IMR-90 (cell line): ENCODE data around the gene SPESP1. TPM values are rescaled to one million over a fixed set of nuclear protein-coding genes. Genes with fewer than 3 reads are reported as not detected.

ENCODE experiments used
- ATAC-seq: fragments of 200-7000 bp; cut with Tn5 transposase; 2 replicates; pipeline ENCODE4 v1.9.1; 2020; ENCODE audit warnings: low read depth, mild to moderate bottlenecking, moderate library complexity
- BruUV-seq: library from RNA; stranded (reverse); fragments of 400-500 nt; replicated peaks from 2 replicates; lab custom pipeline; 2021; lab: Mats Ljungman, UMichigan
- CTCF ChIA-PET: fragments of 300-600 bp; formaldehyde crosslinking; extraction: SDS; loops from one replicate; lab custom pipeline; 2021; ENCODE audit warnings: antibody characterized with exemption; lab: Yijun Ruan, JAX
- POLR2A ChIA-PET: fragments of 300-600 bp; sonication (Branson Sonifier 250); formaldehyde crosslinking; loops from one replicate; lab custom pipeline; 2022; ENCODE audit warnings: antibody characterized with exemption; ENCODE audit not compliant: unreplicated experiment; lab: Charles Lee
- DNase-seq: peaks from one replicate; pipeline ENCODE4 v3.0.0; 2013
- H2AFZ ChIP-seq: replicated peaks from 2 replicates; pipeline ENCODE3; 2013; ENCODE audit warnings: low read length, mild to moderate bottlenecking; ENCODE audit not compliant: poor library complexity
- H2AK5ac ChIP-seq: 2 replicates; pipeline ENCODE4 v1.6.1; 2013; ENCODE audit warnings: low read depth, low read length, inconsistent platforms
- H2AK9ac ChIP-seq: replicated peaks from 2 replicates; pipeline ENCODE3; 2013; ENCODE audit warnings: mild to moderate bottlenecking, low read depth, low read length, moderate library complexity; ENCODE audit not compliant: poor library complexity
- H2BK120ac ChIP-seq: 2 replicates; pipeline ENCODE4 v1.6.1; 2013; ENCODE audit warnings: low read depth, low read length, inconsistent platforms
- H2BK15ac ChIP-seq: 3 replicates; pipeline ENCODE4 v1.6.1; 2013; ENCODE audit warnings: low read depth, low read length, inconsistent platforms
- H2BK20ac ChIP-seq: 2 replicates; pipeline ENCODE4 v1.6.1; 2013; ENCODE audit warnings: low read depth, mild to moderate bottlenecking, inconsistent platforms, low read length, moderate library complexity
- H2BK5ac ChIP-seq: 2 replicates; pipeline ENCODE4 v1.6.1; 2013; ENCODE audit warnings: mild to moderate bottlenecking, low read depth, low read length, inconsistent platforms; ENCODE audit not compliant: poor library complexity, severe bottlenecking
- H3K14ac ChIP-seq: replicated peaks from 2 replicates; pipeline ENCODE4 v1.6.1; 2013; ENCODE audit warnings: low read depth, low read length, inconsistent platforms
- H3K18ac ChIP-seq: 2 replicates; pipeline ENCODE4 v1.6.1; 2013; ENCODE audit warnings: low read depth, low read length, control low read depth
- H3K23ac ChIP-seq: 2 replicates; pipeline ENCODE4 v1.6.1; 2013; ENCODE audit warnings: low read depth, low read length, inconsistent platforms
- H3K27ac ChIP-seq: 2 replicates; pipeline ENCODE4 v1.5.1; 2013; ENCODE audit warnings: mild to moderate bottlenecking, control low read depth, low read length; ENCODE audit not compliant: insufficient read depth
- H3K27me3 ChIP-seq: 2 replicates; pipeline ENCODE4 v1.6.1; 2013; ENCODE audit warnings: low read length; ENCODE audit not compliant: control insufficient read depth, insufficient read depth
- H3K36me3 ChIP-seq: 2 replicates; pipeline ENCODE4 v1.6.1; 2013; ENCODE audit warnings: low read length, mixed read lengths; ENCODE audit not compliant: control insufficient read depth, insufficient read depth
- H3K4ac ChIP-seq: 2 replicates; pipeline ENCODE4 v1.6.1; 2013; ENCODE audit warnings: low read depth, low read length, inconsistent platforms
- H3K4me1 ChIP-seq: 2 replicates; pipeline ENCODE4 v1.6.1; 2013; ENCODE audit warnings: low read length, mixed read lengths; ENCODE audit not compliant: control insufficient read depth, insufficient read depth
- H3K4me2 ChIP-seq: 2 replicates; pipeline ENCODE4 v1.6.1; 2013; ENCODE audit warnings: low read depth, mild to moderate bottlenecking, control low read depth, low read length, moderate library complexity
- H3K4me3 ChIP-seq: 2 replicates; pipeline ENCODE4 v1.5.1; 2013; ENCODE audit warnings: low read depth, mild to moderate bottlenecking, control low read depth, low read length, moderate library complexity; ENCODE audit not compliant: insufficient read depth
- H3K56ac ChIP-seq: 2 replicates; pipeline ENCODE4 v1.6.1; 2013; ENCODE audit warnings: low read length, inconsistent platforms; ENCODE audit not compliant: insufficient read depth; ENCODE audit errors: extremely low read depth
- H3K79me1 ChIP-seq, 2 experiments: 2 replicates each; pipeline ENCODE4 v1.6.1; 2013; ENCODE audit warnings: low read length in 2 of 2, inconsistent platforms in 1 of 2, low read depth in 1 of 2
- H3K9ac ChIP-seq: 2 replicates; pipeline ENCODE4 v1.6.1; 2013; ENCODE audit warnings: low read depth, low read length, control low read depth
- H3K9me1 ChIP-seq: 2 replicates; pipeline ENCODE4 v1.6.1; 2013; ENCODE audit warnings: low read length, inconsistent platforms; ENCODE audit not compliant: insufficient read depth
- H3K9me3 ChIP-seq: 2 replicates; pipeline ENCODE4 v1.6.1; 2013; ENCODE audit warnings: low read length; ENCODE audit not compliant: control insufficient read depth, insufficient read depth
- H4K20me1 ChIP-seq: 2 replicates; pipeline ENCODE4 v1.6.1; 2013; ENCODE audit warnings: low read length, inconsistent platforms; ENCODE audit not compliant: insufficient read depth
- H4K5ac ChIP-seq: 2 replicates; pipeline ENCODE4 v1.6.1; 2013; ENCODE audit warnings: mild to moderate bottlenecking, low read depth, low read length, control low read depth
- H4K8ac ChIP-seq, 2 experiments: 2 replicates each; pipeline ENCODE4 v1.6.1; 2013; ENCODE audit warnings: low read depth in 2 of 2, low read length in 2 of 2, control low read depth in 1 of 2, inconsistent platforms in 1 of 2
- H4K91ac ChIP-seq: 2 replicates; pipeline ENCODE4 v1.6.1; 2013; ENCODE audit warnings: low read depth, low read length, inconsistent platforms; ENCODE audit not compliant: insufficient read depth
- CHD1 ChIP-seq: IDR thresholded peaks from 2 replicates; pipeline ENCODE4 v1.6.1; 2012; ENCODE audit warnings: low read depth, low read length, improper control_type of control experiment
- MXI1 ChIP-seq: IDR thresholded peaks from 2 replicates; pipeline ENCODE4 v1.6.1; 2012; ENCODE audit warnings: low read depth, mild to moderate bottlenecking, low read length, moderate library complexity, borderline replicate concordance
- WGBS, 2 experiments: methylation state at CpG; one replicate each; pipeline versions ENCODE4 v1.1.5 to v1.1.7; 2013; ENCODE audit warnings: missing lambda C conversion rate in 2 of 2; ENCODE audit not compliant: insufficient read length in 1 of 2; ENCODE audit errors: extremely low coverage in 2 of 2; 5-methylcytosine and 5-hydroxymethylcytosine counted together
- dilution Hi-C: fragments of 300-500 bp; cut with HindIII; formaldehyde crosslinking; loops from one replicate; pipeline ENCODE4 v1.14.3; 2018; ENCODE audit warnings: low sequenced_read_pairs; ENCODE audit not compliant: unreplicated experiment
- in situ Hi-C: fragments of 300-500 bp; cut with MboI; formaldehyde crosslinking; loops from 3 replicates; pipeline ENCODE4 v1.14.3; 2019; ENCODE audit warnings: low sequenced_read_pairs, inconsistent platforms, mixed read lengths
- intact Hi-C: fragments of 100-400 bp; cut with micrococcal nuclease; formaldehyde crosslinking; loops from 2 replicates; pipeline ENCODE4 v1.10.0; 2022
- polyA plus RNA-seq, 3 experiments: library from polyadenylated mRNA; depleted of rRNA; stranded (reverse); fragments of >200 nt; gene quantifications; 2 replicates each; pipeline ENCODE4 v1.2.3, GENCODE V29; 2012; ENCODE audit warnings: low replicate concordance in 1 of 3
- total RNA-seq: library from RNA; depleted of rRNA; stranded (reverse); fragments of >200 nt; gene quantifications from 2 replicates; pipeline ENCODE4 v1.2.3, GENCODE V29; 2012

SPESP1 gene
- total and polyA plus RNA-seq, 2 of the 4 experiments (the other 2 are of a cell fraction) = 2.9 to 3.0 TPM

DNA sequence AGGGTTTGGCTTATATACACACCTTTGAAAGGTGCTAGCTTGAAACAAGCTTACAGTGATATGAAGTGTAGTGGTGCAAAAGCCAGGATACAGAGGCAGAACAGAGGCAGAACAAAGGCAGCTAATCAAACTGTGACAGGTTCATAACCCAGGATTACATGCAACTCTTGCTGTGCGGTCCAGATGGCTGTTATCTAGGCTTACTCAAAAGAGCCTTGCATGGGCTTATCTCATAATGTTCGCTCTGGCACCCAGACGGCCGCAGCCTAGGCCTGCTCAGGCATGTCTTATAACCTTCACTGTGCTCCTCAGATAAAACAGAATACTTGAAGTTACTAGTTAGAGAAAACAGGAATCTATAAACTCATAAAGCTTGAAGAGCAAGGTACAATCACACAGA, 61.4 kb downstream of the SPESP1 start:
- Histone ChIP-seq H3K9ac (no peak overlapping the region), H3K4ac (no peak overlapping the region), H3K36me3 (no peaks in the 10 kb centered on the region), H3K56ac (no peak overlapping the region), H2BK120ac (no peak overlapping the region), H4K20me1 (no peaks in the 10 kb centered on the region), H2BK5ac (no peak overlapping the region), H3K9me1 (no peaks in the 10 kb centered on the region), H2AK9ac (no peak overlapping the region), H3K9me3 (no peaks in the 10 kb centered on the region), H3K4me3 (no peak overlapping the region), H4K8ac (no peak overlapping the region), H3K79me1 (no peaks in the 10 kb centered on the region), H3K27ac (no peak overlapping the region), H2AK5ac (no peak overlapping the region), H2BK15ac (no peak overlapping the region), H3K4me1 (0 out of 2 replicates have a peak, but pooled peaks cover 1% of the 10 kb centered on the region), H2BK20ac (no peak overlapping the region), H3K23ac (no peak overlapping the region), H3K14ac (no peak overlapping the region), H4K91ac (no peak overlapping the region), H2AFZ (no peak overlapping the region), H4K5ac (no peak overlapping the region), H3K4me2 (no peak overlapping the region), H3K18ac (no peak overlapping the region), H3K27me3 (peaks cover 30% of the 10 kb centered on the region)
- no peak for TF ChIP-seq MXI1
- no peak for TF ChIP-seq CHD1
- POLR2A ChIA-PET = no interaction called here
- intact Hi-C loops = no loop called here
- CTCF ChIA-PET = no interaction called here
- DNase-seq (peak; percentile 9), ATAC-seq (no peak)
- BruUV-seq = no TSS peak
- 70% methylated on average over 2 of the region's 4 CpGs; no CpG with 5 or more reads in 1 of the 2 experiments for WGBS, 2 experiments
- in situ Hi-C loops = no loop called here
- dilution Hi-C loops = no loop called here
